Liver (tissue), 3 donors: ENCODE results near the gene HARBI1.

Experiments
- CTCF ChIP-seq: fragments of 150-350 bp; IDR thresholded peaks from 2 replicates; pipeline ENCODE4 v1.5.1; 2017; ENCODE audit warnings: improper control_type of control experiment, low read depth, low read length; ENCODE audit not compliant: missing input control
- FOXA1 ChIP-seq: IDR thresholded peaks from 2 replicates; pipeline ENCODE4 v1.6.1; 2016; ENCODE audit warnings: antibody characterized with exemption
- HNF4A ChIP-seq, 2 donors: conservative IDR thresholded peaks; 2 replicates each; pipeline ENCODE4 v1.6.1; 2016; ENCODE audit warnings: antibody characterized with exemption in 2 of 2, mild to moderate bottlenecking in 2 of 2
- JUND ChIP-seq, 2 donors: IDR thresholded peaks; 2 replicates each; pipeline ENCODE4 v1.6.1; 2016; ENCODE audit warnings: antibody characterized with exemption in 2 of 2
- REST ChIP-seq: IDR thresholded peaks from 2 replicates; pipeline ENCODE4 v1.6.1; 2016; ENCODE audit warnings: antibody characterized with exemption, mild to moderate bottlenecking
- SP1 ChIP-seq: IDR thresholded peaks from 2 replicates; pipeline ENCODE4 v1.6.1; 2018; ENCODE audit warnings: antibody characterized with exemption, mild to moderate bottlenecking
- donor health status: healthy.
- donor health status: healthy.

- TF ChIP-seq CTCF (no peak), FOXA1 (no peak), JUND (IDR thresholded peaks at IDR 0.05) (no peak), HNF4A (conservative IDR thresholded peaks at IDR 0.05) (no peak), REST (no peak), SP1 (no peak)
Measured at GRCh38 chr11:46662366-46662765, 45.3 kb upstream of the HARBI1 start.
